ENCODE data around the gene NPR1.
"Not testable (repeated sequence)": the region's sequence is repeated elsewhere in the genome, so short reads cannot be mapped to it uniquely, and the experiment has no call there.

NPR1 gene

GRCh38 chr1:153651771-153652170, 26.7 kb upstream of the NPR1 start:
- no peak for DNase-seq

- DNase-seq: no peak
These were observed 25.5 kb upstream of the NPR1 start for GRCh38 chr1:153652805-153653500.

- no peak for DNase-seq
These were observed 23.2 kb upstream of the NPR1 start for GRCh38 chr1:153655333-153655732.

- DNase-seq: peak; percentile 84
These were observed 19.9 kb upstream of the NPR1 start, which contains the start of gene SNAPIN for GRCh38 chr1:153658400-153659174. Gene SNAPIN, plus strand, starts transcription at chr1:153658703. Its CDS starts 41 bp downstream, at chr1:153658744.

- no peak for DNase-seq
These were observed 19.3 kb upstream of the NPR1 start for GRCh38 chr1:153659175-153659534.

- DNase-seq: no peak
These were observed 18.8 kb upstream of the NPR1 start for GRCh38 chr1:153659656-153660055.

- no peak for DNase-seq
These were observed 17.3 kb upstream of the NPR1 start for GRCh38 chr1:153661111-153661708.

- DNase-seq: no peak
These were observed 16.2 kb upstream of the NPR1 start for GRCh38 chr1:153662269-153662668.

- DNase-seq: no peak
These were observed 15.3 kb upstream of the NPR1 start for GRCh38 chr1:153663211-153663610.

GRCh38 chr1:153667439-153667838, 11.0 kb upstream of the NPR1 start:
- no peak for DNase-seq

GRCh38 chr1:153668672-153669071, 9.8 kb upstream of the NPR1 start:
- not testable (repeated sequence) for DNase-seq

GRCh38 chr1:153669606-153670005, 8.9 kb upstream of the NPR1 start:
- no peak for DNase-seq

GRCh38 chr1:153670257-153670858, 8.1 kb upstream of the NPR1 start:
- no peak for DNase-seq

GRCh38 chr1:153670859-153671627, 7.4 kb upstream of the NPR1 start, which contains the start of gene ILF2:
Gene ILF2, minus strand, starts transcription at chr1:153670993. Its CDS starts 71 bp downstream, at chr1:153670922.
- DNase-seq: peak; percentile 100

GRCh38 chr1:153671628-153672353, 6.7 kb upstream of the NPR1 start:
- DNase-seq: peak; percentile 45

- no peak for DNase-seq
These were observed 5.0 kb upstream of the NPR1 start for GRCh38 chr1:153673511-153673910.

- peak; percentile 58 for DNase-seq
These were observed 570 bp upstream of the NPR1 start for GRCh38 chr1:153677718-153678518.

- no peak for DNase-seq
These were observed 1.0 kb downstream of the NPR1 start for GRCh38 chr1:153679337-153680119.

GRCh38 chr1:153680120-153680403, 1.6 kb downstream of the NPR1 start:
- no peak for DNase-seq

- DNase-seq: no peak
These were observed 4.2 kb downstream of the NPR1 start for GRCh38 chr1:153682730-153683129.
